NCI-H1417 treated with DMSO at 0.1 percent for 48 hours (cell line): ENCODE data around the gene AGAP3.
A peak's percentile ranks its signal among the peaks of the same experiment; 100 is the strongest.

Experiments used
- DNase-seq: peaks from one replicate; lab custom pipeline; 2025; lab: John Stamatoyannopoulos, UW

Gene AGAP3

DNA sequence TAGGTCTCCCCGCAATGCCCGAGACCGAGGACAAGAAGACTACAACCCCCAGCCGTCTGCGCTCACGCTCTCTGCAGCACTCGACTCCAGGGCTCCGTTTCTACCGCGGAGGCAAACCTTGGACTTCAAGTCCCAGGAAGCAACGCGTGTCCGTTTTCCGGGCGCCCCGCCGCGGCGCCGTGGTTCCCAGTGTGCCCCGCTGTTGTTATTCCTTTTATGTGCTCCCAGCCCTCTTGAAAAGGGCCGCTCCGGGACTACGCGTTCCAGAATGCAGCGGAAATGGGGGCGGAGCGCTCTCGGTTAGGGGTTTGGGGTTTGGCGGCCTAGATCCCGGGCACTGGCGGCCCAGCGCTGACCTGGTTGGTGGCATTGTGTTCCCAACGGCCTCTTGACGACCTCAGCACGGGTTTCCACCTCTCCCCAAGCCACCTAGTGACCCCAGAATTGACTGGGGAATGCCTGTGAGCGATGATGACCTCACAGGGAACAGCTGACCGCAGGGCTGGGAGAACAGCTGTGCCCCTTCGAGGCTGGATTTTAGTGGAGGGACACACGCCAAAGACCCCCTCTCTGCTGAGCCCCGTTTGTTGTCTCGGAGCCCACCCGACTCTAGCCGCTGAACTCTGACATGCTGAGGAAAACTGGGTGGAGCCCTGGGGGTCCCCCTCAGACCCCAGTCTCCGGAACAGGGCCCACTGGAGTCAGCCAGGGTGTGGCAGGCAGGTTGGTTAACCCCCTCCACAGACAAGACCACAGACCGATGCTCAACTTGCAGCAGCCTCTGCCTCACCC, 28.1 kb upstream of the AGAP3 start:
- DNase-seq: peak; percentile 99

- no peak for DNase-seq
These were observed 27.4 kb upstream of the AGAP3 start for GRCh38 chr7:151058781-151059366.

DNA sequence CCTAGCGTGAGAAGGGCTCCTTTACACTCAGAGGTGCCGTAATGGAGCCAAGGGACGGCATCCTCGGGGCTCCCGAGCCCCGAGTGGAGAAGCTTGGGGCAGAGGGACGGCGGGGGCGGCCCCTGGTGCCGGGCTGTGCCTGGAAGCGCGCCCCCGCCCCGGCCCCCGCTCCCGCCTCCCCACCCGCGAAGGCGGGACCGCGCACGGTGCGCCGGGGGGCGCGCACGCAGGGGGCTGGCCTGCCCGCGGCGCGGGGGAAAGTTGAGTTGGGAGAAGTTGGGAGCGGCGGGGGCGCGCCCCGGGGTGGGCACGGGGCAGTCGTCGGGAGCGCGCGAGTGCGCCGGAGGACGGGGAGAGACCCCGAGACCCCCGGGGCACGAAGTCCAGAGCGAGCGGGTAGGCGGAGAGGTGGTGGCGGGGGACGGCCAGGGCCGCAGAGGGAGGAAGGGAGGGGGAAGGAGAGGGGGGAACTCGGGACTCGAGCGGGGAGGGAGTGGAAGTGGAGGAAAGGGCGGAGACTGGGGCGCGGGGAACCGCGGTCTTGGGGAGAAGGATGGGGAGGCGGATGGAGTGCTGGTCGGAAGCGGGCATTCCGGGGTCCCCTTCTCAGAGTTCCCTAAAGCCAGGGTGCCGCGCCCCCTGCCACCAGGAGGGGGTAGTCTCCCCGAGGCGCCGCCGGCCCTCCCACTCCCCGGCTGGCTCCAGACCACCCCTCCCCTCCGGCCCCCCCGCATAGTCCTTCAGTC, 26.7 kb upstream of the AGAP3 start, which contains the start of gene SLC4A2:
Gene SLC4A2, plus strand, starts transcription at position 223 of the 746 bp plus-strand sequence. CDS start 2,399 bp downstream, outside the sequence.
- DNase-seq: no peak

DNA sequence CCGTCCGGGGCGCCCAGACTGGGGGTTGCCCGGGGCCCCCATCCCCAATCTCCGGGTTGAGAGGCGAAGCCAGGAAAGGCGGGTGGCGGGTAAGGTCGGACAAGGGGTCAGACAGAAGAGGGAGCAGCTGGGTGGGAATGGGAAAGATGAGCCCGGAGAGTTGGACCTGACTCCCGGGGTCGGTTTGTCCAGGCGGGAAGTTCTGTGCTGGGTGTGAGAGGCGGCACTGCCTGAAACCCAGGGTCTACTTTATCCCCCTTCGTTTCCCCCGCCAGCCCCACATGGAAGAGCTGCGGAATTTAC, 26.2 kb upstream of the AGAP3 start:
- no peak for DNase-seq

- no peak for DNase-seq
These were observed 25.7 kb upstream of the AGAP3 start for GRCh38 chr7:151060416-151061212.

DNA sequence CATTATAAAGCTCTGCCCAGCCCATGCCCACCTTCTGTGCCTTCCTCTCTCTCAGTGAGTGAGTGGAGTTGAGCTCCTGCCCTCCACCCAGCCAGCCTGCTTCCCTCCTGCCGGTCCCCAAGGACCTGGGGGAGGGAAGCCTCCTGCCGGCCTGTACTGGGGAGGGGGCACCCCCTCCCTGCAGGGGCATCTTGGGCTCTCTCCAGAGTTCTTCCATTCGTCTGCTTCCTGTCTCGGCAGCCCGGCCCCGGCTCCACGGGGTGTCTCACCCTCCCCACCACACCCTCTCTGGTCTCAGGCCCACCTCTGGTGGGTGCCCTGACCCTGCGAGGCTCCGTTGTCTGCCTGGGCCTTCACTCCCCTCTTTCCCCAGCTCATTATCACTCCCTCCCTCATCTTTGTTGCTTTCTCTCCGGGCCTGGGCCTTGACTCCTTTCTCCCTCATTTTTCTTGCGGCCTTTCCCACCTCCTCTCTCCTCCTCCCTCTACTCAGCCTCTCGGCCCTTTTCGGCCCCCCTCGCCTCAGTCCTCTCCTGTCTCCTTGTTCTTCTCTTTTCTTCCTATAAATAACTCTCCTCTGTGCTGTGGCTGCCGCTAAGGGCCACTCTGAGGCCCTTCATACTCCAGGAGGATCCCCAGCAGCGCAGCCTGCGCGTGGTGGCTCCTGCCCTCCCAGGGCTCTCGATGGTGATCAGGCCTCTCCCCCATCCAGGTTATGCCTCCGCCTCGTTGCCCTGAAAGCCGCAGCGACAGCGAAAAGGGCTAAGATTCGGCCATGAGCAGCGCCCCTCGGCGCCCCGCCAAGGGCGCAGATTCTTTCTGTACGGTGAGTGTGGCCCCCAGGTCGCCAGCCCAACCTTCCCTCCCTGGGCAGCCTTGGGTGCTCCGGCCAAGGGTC, 24.8 kb upstream of the AGAP3 start:
- no peak for DNase-seq

DNA sequence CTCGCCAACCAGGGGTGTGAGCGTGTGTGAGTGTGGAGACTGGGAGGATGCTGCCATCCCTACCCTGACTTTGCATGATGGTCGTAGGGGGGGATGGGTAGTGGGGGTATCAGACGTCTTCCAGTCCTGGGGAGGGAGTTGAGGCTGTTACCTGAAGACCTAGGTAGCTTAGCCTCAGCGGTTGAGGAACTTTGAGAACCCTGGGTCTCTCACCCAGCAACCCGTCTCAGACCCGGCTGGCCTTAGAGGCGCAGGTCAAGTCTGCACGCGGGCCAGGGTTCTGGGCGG, 24.2 kb upstream of the AGAP3 start:
- no peak for DNase-seq

DNA sequence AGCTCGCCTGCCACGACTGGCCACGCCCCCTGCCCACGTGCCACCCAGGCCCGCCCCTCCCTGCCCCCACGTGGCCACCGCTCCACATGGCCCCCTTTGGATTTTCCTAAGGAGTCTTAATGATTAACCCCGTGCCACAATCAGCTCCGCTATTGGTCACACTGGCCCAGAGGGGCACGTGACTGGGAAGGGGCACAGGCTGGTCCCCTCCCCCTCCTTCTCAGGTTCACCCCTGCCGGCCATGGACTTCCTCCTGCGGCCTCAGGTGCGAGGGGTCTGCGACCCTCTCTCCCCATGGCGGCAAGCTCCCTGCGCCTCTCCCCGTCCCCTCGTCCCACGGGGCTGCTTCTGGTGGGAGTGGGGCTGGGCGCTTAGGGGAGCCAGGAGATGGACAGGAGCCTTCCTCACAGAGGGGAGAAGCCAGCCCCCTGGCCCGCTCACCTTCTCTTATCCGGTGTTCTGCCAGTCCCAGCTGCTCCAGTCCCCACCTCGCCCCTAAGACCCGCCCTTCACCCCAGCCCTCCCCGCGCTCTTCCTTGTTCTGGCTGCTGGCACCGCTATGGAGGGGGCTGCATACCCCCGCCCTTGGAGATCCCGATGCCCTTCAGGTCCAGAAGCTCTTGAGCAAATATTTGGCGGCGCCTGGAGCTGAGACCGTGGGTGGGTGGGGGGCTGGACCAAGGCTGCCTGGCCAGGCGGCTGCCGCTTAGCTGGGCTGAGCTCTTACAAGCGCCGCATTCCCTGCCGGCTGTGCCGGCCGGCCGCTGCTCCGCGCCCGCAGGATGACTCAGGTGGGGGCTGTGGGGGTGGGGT, 23.7 kb upstream of the AGAP3 start:
- no peak for DNase-seq

DNA sequence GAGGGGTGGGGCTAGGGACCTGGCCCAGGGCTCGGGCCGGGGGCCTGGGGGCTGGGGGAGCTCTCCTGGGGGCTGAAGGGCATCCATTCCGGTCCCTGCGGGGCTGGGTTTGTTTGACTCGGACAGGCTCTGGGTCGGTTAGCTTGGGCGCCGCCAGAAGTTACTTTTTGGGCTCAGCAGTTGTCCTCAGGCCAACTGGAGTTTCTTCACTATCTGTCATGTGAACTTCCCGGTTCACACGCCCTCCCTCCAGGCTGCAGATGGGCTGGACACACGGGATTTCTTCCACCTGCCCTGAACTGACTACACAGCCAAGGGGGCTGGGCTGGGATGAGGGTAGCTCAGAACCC, 23.1 kb upstream of the AGAP3 start:
- no peak for DNase-seq

DNA sequence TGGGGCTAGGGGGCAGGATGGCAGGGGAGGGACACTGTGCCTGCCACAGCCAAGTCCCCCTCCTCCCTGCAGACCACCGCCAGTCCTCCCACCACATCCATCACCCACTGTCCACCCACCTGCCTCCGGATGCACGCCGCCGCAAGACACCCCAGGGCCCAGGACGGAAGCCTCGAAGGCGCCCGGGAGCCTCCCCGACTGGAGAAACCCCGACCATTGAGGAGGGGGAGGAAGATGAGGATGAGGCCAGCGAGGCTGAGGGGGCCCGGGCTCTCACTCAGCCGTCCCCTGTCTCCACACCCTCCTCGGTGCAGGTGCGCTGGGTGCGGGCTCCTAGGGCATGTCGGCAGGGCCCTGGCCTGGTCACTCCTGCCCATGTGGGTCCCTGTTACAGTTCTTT, 21.8 kb upstream of the AGAP3 start:
- no peak for DNase-seq

GRCh38 chr7:151064993-151065392, 21.3 kb upstream of the AGAP3 start:
- no peak for DNase-seq

- no peak for DNase-seq
These were observed 20.8 kb upstream of the AGAP3 start for GRCh38 chr7:151065516-151065915.

DNA sequence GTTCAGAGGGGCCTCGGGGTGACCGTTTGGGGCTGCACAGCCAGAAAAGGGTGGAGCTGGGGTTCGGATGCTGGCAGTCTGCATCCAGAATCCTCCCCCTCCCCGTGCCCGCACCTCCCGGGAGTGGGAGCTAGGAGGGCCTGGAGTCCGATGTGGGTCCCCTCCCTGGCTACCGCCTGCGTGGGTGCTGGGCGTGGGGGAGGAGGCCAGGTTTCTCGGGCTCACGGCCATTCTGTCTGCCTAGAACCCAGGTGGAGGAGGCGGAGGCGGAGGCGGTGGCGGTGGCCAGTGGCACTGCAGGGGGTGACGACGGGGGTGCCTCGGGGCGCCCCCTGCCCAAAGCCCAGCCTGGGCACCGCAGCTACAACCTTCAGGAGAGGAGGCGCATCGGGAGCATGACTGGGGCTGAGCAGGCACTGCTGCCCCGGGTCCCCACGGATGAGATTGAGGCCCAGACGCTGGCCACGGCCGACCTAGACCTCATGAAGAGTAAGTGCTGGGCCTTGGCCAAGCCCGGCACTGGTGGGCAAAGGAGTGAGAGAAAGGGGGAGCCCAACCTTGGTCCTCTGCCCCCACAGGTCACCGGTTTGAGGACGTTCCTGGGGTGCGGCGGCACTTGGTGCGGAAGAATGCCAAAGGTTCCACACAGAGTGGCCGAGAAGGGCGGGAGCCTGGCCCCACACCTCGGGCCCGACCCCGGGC, 19.9 kb upstream of the AGAP3 start:
- no peak for DNase-seq

DNA sequence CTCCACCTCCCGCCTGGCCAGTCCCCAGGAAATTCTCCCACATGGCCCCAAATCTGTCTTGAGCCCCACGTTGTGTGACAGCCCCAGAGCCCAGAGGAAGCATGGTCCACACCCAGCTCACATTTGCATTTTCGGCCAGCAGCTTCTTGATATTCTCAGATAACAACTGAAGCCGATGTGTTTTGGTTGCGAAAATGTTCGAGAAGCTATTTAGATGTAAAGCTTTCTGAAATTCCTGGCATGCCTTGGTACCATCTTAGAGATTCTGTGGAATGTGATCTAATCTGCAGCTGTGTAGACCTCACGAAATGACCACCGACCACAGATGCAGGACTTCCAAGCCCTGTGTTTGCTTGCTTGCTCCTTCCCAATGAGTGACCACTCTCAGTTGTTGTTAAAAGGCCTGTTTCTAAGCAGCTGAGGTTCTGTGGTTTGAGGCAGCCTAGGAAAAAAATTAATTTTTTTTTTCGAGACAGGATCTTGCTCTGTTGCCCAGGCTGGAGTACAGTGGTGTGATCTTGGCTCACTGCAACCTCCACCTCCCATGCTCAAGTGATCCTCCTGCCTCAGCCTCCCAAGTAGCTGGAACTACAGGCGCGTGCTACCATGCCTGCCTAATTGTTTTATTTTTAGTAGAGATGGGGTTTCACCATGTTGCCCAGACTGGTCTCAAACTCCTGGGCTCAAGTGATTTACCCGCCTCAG, 18.1 kb upstream of the AGAP3 start:
- no peak for DNase-seq

GRCh38 chr7:151069841-151070573, 16.3 kb upstream of the AGAP3 start:
- no peak for DNase-seq

- no peak for DNase-seq
These were observed 15.7 kb upstream of the AGAP3 start for GRCh38 chr7:151070574-151070960.

- DNase-seq: no peak
These were observed 15.0 kb upstream of the AGAP3 start for GRCh38 chr7:151071032-151071866.

DNA sequence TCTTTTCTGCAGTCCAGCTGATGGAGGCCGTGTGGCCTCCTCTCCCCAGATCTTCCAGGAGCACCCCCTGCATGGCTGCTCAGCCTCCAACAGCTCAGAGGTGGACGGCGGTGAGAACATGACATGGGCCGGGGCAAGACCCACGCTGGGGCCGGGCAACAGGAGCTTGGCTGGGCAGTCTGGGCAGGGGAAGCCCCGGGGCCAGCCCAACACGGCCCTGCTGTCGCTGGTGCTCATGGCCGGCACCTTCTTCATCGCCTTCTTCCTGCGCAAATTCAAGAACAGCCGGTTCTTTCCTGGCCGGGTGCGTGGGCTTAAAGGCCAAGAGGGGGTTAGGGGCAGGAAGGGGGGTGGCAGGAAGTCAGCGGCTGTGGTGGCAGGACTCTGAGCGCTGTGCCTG, 12.3 kb upstream of the AGAP3 start:
- no peak for DNase-seq
